ENCODE data around the gene TMCO2.

The TMCO2 gene

DNA sequence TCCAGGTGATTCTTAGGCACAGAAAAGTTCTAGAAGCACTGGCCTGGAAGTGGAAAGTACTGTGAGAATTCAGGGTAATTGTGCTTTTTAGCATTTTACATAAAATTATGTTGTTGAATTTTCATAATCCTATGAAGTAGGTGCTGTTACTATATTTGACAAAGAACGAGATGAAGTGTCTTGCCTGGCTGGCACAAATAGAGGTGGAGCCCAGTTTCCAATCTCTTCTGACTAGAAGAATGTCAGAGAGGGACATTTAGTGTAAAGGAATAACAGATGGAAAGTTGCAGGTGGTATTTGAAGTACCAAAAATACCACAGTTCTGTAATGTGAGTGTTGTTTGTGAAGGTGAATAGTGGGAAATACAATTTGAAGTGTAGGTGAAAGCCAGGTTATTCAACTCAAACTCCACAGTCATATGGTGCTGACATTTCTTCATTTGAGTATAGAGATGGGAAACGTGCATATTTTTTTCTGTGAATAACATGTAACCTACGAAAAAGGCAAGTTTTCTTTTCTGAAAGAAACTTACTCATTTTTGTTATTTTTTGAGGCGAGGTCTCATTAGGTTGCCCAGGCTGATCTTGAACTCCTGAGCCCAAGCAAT is 3.5 kb upstream of the TMCO2 start:
- no peak for DNase-seq (ENCODE audit: low read depth, low spot score)
- Histone ChIP-seq H3K4me3 (ENCODE audit: insufficient read length, low read depth) (no peak overlapping the region), H3K27me3 (ENCODE audit: insufficient read depth, insufficient read length) (no peaks in the 10 kb centered on the region), H3K36me3 (ENCODE audit: insufficient read depth, insufficient read length, low read length) (peaks cover 12% of the 10 kb centered on the region), H3K4me1 (ENCODE audit: insufficient read depth, insufficient read length) (no peaks in the 10 kb centered on the region), H3K9me3 (ENCODE audit: insufficient read depth, low read length) (no peaks in the 10 kb centered on the region), H3K9ac (ENCODE audit: insufficient read length, low read depth) (no peak overlapping the region)
- TF ChIP-seq SUZ12 (IDR thresholded peaks at IDR 0.05; ENCODE audit: extremely low read depth, insufficient read depth, insufficient read length), result no peak
- TF ChIP-seq ZNF274 (IDR thresholded peaks at IDR 0.05; ENCODE audit: low read depth, low read length), result no peak
- TF ChIP-seq YY1 (IDR thresholded peaks at IDR 0.05; ENCODE audit: insufficient read depth, insufficient read length), result no peak

DNA sequence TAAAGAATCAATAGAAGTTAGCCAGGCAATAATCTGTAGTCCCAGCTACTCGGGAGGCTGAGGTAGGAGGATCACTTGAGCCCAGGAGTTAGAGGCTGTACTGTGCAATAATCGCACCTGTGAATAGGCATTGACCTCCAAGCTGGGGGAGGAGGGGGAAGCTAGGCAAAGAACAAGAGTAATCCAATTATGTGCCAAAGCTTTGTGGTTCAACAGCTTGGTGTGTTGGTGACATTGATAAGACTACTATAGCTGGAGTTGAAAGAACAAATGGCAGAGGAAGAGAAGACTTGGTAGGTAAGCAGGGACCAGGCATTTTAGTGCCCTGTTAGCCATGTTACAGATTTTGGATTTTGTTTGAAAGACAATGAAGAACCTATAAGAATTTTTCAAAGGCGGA is 2.1 kb upstream of the TMCO2 start:
- H3K9ac ChIP-seq (ENCODE audit: insufficient read length, low read depth), result no peak overlapping the region
- no peaks in the 10 kb centered on the region for H3K36me3 ChIP-seq (ENCODE audit: insufficient read depth, insufficient read length, low read length)
- no peak overlapping the region for H3K4me3 ChIP-seq (ENCODE audit: insufficient read length, low read depth)
- DNase-seq (ENCODE audit: low read depth, low spot score), result no peak
- no peak for TF ChIP-seq YY1 (IDR thresholded peaks at IDR 0.05; ENCODE audit: insufficient read depth, insufficient read length)
- TF ChIP-seq ZNF274 (IDR thresholded peaks at IDR 0.05; ENCODE audit: low read depth, low read length), result no peak
- no peak for TF ChIP-seq SUZ12 (IDR thresholded peaks at IDR 0.05; ENCODE audit: extremely low read depth, insufficient read depth, insufficient read length)
- H3K4me1 ChIP-seq (ENCODE audit: insufficient read depth, insufficient read length), result no peaks in the 10 kb centered on the region
- H3K27me3 ChIP-seq (ENCODE audit: insufficient read depth, insufficient read length), result no peaks in the 10 kb centered on the region
- no peaks in the 10 kb centered on the region for H3K9me3 ChIP-seq (ENCODE audit: insufficient read depth, low read length)

- TF ChIP-seq YY1 (IDR thresholded peaks at IDR 0.05; ENCODE audit: insufficient read depth, insufficient read length) (no peak), ZNF274 (IDR thresholded peaks at IDR 0.05; ENCODE audit: low read depth, low read length) (no peak), SUZ12 (IDR thresholded peaks at IDR 0.05; ENCODE audit: extremely low read depth, insufficient read depth, insufficient read length) (no peak)
- no peak overlapping the region for H3K9ac ChIP-seq (ENCODE audit: insufficient read length, low read depth)
- H3K27me3 ChIP-seq (ENCODE audit: insufficient read depth, insufficient read length), result no peaks in the 10 kb centered on the region
- no peak overlapping the region for H3K4me3 ChIP-seq (ENCODE audit: insufficient read length, low read depth)
- no peaks in the 10 kb centered on the region for H3K4me1 ChIP-seq (ENCODE audit: insufficient read depth, insufficient read length)
- no peaks in the 10 kb centered on the region for H3K36me3 ChIP-seq (ENCODE audit: insufficient read depth, insufficient read length, low read length)
- no peak for DNase-seq (ENCODE audit: low read depth, low spot score)
- no peaks in the 10 kb centered on the region for H3K9me3 ChIP-seq (ENCODE audit: insufficient read depth, low read length)
These were observed 675 bp downstream of the TMCO2 start for GRCh38 chr1:40248412-40248811.

GRCh38 chr1:40251456-40251855 is 3.7 kb downstream of the TMCO2 start:
- no peak for DNase-seq (ENCODE audit: low read depth, low spot score)
- Histone ChIP-seq H3K36me3 (ENCODE audit: insufficient read depth, insufficient read length, low read length) (peaks cover 9% of the 10 kb centered on the region), H3K9me3 (ENCODE audit: insufficient read depth, low read length) (no peaks in the 10 kb centered on the region), H3K27me3 (ENCODE audit: insufficient read depth, insufficient read length) (no peaks in the 10 kb centered on the region), H3K4me1 (ENCODE audit: insufficient read depth, insufficient read length) (no peaks in the 10 kb centered on the region), H3K9ac (ENCODE audit: insufficient read length, low read depth) (no peak overlapping the region), H3K4me3 (ENCODE audit: insufficient read length, low read depth) (no peak overlapping the region)
- TF ChIP-seq ZNF274 (IDR thresholded peaks at IDR 0.05; ENCODE audit: low read depth, low read length) (no peak), YY1 (IDR thresholded peaks at IDR 0.05; ENCODE audit: insufficient read depth, insufficient read length) (no peak), SUZ12 (IDR thresholded peaks at IDR 0.05; ENCODE audit: extremely low read depth, insufficient read depth, insufficient read length) (no peak)

- H3K9ac ChIP-seq (ENCODE audit: insufficient read length, low read depth), result no peak overlapping the region
- H3K4me3 ChIP-seq (ENCODE audit: insufficient read length, low read depth), result no peak overlapping the region
- DNase-seq (ENCODE audit: low read depth, low spot score), result no peak
- no peaks in the 10 kb centered on the region for H3K4me1 ChIP-seq (ENCODE audit: insufficient read depth, insufficient read length)
- H3K27me3 ChIP-seq (ENCODE audit: insufficient read depth, insufficient read length), result no peaks in the 10 kb centered on the region
- TF ChIP-seq YY1 (IDR thresholded peaks at IDR 0.05; ENCODE audit: insufficient read depth, insufficient read length) (no peak), SUZ12 (IDR thresholded peaks at IDR 0.05; ENCODE audit: extremely low read depth, insufficient read depth, insufficient read length) (no peak), ZNF274 (IDR thresholded peaks at IDR 0.05; ENCODE audit: low read depth, low read length) (no peak)
- no peaks in the 10 kb centered on the region for H3K9me3 ChIP-seq (ENCODE audit: insufficient read depth, low read length)
- peaks cover 9% of the 10 kb centered on the region for H3K36me3 ChIP-seq (ENCODE audit: insufficient read depth, insufficient read length, low read length)
These were observed 4.9 kb downstream of the TMCO2 start for GRCh38 chr1:40252601-40253000.

DNA sequence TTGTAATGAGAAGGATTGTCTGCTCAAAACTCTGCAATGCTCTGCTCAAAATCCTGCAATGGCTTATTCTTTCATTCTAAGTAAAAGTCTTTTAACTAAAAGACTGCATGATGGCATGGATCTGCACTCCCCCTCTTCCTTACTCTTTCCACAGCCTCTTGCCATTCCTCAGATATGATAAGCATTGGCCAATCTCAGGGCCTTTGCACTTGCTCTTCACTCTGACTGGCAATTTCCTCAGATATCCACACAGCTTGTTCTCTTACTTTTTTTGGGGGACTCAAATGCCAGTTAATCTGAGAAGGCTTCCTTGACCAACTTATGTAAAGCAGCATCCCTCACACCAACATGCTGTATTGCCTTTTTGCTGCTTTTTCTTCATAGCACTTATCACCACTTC is 7.5 kb downstream of the TMCO2 start:
- no peak overlapping the region for H3K4me3 ChIP-seq (ENCODE audit: insufficient read length, low read depth)
- H3K27me3 ChIP-seq (ENCODE audit: insufficient read depth, insufficient read length), result no peaks in the 10 kb centered on the region
- DNase-seq (ENCODE audit: low read depth, low spot score), result no peak
- no peak overlapping the region for H3K9ac ChIP-seq (ENCODE audit: insufficient read length, low read depth)
- H3K36me3 ChIP-seq (ENCODE audit: insufficient read depth, insufficient read length, low read length), result peaks cover 20% of the 10 kb centered on the region
- no peaks in the 10 kb centered on the region for H3K9me3 ChIP-seq (ENCODE audit: insufficient read depth, low read length)
- TF ChIP-seq YY1 (IDR thresholded peaks at IDR 0.05; ENCODE audit: insufficient read depth, insufficient read length) (no peak), SUZ12 (IDR thresholded peaks at IDR 0.05; ENCODE audit: extremely low read depth, insufficient read depth, insufficient read length) (no peak), ZNF274 (IDR thresholded peaks at IDR 0.05; ENCODE audit: low read depth, low read length) (no peak)
- H3K4me1 ChIP-seq (ENCODE audit: insufficient read depth, insufficient read length), result no peaks in the 10 kb centered on the region

DNA sequence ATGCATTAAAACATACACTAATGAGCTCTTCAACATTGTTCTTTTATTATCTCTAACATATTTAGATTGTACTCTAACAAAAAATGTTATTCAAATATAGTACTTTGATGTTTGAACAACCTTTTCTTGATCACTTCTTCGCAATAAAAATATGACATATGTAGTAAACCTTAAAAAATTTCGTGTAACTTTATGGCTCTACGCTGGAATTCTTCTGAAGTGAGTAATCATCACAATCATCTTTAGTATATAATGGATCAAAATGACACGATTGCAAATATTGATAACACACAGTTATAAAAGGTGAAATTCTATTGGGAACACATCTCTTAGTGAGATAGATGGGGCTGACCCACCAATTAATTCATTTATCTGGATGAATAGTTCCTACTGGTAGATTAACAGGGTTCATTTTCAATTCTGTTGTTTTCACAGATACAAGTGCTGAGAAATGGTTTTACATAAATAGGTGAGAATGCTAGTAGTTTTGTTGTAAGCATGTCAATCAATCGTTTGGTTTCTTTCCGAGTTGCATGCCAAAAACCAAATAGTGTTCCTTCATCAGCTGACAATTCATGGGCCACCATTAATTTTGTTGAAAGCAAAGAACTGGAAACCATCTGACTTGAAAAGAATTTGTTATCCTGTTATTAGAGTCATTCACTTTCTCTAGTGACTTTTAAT is 8.8 kb downstream of the TMCO2 start:
- TF ChIP-seq ZNF274 (IDR thresholded peaks at IDR 0.05; ENCODE audit: low read depth, low read length) (no peak), SUZ12 (IDR thresholded peaks at IDR 0.05; ENCODE audit: extremely low read depth, insufficient read depth, insufficient read length) (no peak), YY1 (IDR thresholded peaks at IDR 0.05; ENCODE audit: insufficient read depth, insufficient read length) (no peak)
- H3K4me3 ChIP-seq (ENCODE audit: insufficient read length, low read depth), result peak overlapping the region; percentile 100

More for the DNA sequence above, 8.8 kb downstream of the TMCO2 start:
- peak overlapping the region; percentile 97 for H3K9ac ChIP-seq (ENCODE audit: insufficient read length, low read depth)
- H3K4me1 ChIP-seq (ENCODE audit: insufficient read depth, insufficient read length), result no peaks in the 10 kb centered on the region
- no peak for DNase-seq (ENCODE audit: low read depth, low spot score)
- no peaks in the 10 kb centered on the region for H3K9me3 ChIP-seq (ENCODE audit: insufficient read depth, low read length)
- no peaks in the 10 kb centered on the region for H3K27me3 ChIP-seq (ENCODE audit: insufficient read depth, insufficient read length)
- H3K36me3 ChIP-seq (ENCODE audit: insufficient read depth, insufficient read length, low read length), result peaks cover 33% of the 10 kb centered on the region

Measured in NT2/D1 (cell line).